ENCODE measurements around the gene FYN.

Gene FYN

GRCh38 chr6:111710911-111711310 lies 162.3 kb downstream of the FYN start:
- DNase-seq (ENCODE audit: low spot score): no peak

- no peak for DNase-seq (ENCODE audit: low spot score)
These were observed 162.8 kb downstream of the FYN start for GRCh38 chr6:111710439-111710838.

GRCh38 chr6:111709615-111710398 lies 163.4 kb downstream of the FYN start:
- peak; percentile 63 for DNase-seq (ENCODE audit: low spot score)

GRCh38 chr6:111709201-111709600 lies 164.1 kb downstream of the FYN start:
- no peak for DNase-seq (ENCODE audit: low spot score)

GRCh38 chr6:111707773-111708172 lies 165.5 kb downstream of the FYN start:
- DNase-seq (ENCODE audit: low spot score): no peak

GRCh38 chr6:111706841-111707391 lies 166.3 kb downstream of the FYN start:
- no peak for DNase-seq (ENCODE audit: low spot score)

- DNase-seq (ENCODE audit: low spot score): no peak
These were observed 169.5 kb downstream of the FYN start for GRCh38 chr6:111703723-111704122.

- no peak for DNase-seq (ENCODE audit: low spot score)
These were observed 171.0 kb downstream of the FYN start for GRCh38 chr6:111702268-111702667.

- DNase-seq (ENCODE audit: low spot score): no peak
These were observed 172.1 kb downstream of the FYN start for GRCh38 chr6:111701146-111701545.

GRCh38 chr6:111700135-111700690 lies 173.0 kb downstream of the FYN start:
- DNase-seq (ENCODE audit: low spot score): no peak

- no peak for DNase-seq (ENCODE audit: low spot score)
These were observed 174.1 kb downstream of the FYN start for GRCh38 chr6:111699123-111699522.

- DNase-seq (ENCODE audit: low spot score): no peak
These were observed 176.4 kb downstream of the FYN start for GRCh38 chr6:111696814-111697213.

GRCh38 chr6:111692327-111693164 lies 180.7 kb downstream of the FYN start:
- DNase-seq (ENCODE audit: low spot score): no peak

GRCh38 chr6:111691345-111692225 lies 181.7 kb downstream of the FYN start:
- peak; percentile 50 for DNase-seq (ENCODE audit: low spot score)

- no peak for DNase-seq (ENCODE audit: low spot score)
These were observed 183.3 kb downstream of the FYN start for GRCh38 chr6:111689946-111690345.

GRCh38 chr6:111689419-111689818 lies 183.8 kb downstream of the FYN start:
- DNase-seq (ENCODE audit: low spot score): no peak

- no peak for DNase-seq (ENCODE audit: low spot score)
These were observed 184.9 kb downstream of the FYN start for GRCh38 chr6:111688331-111688730.

- no peak for DNase-seq (ENCODE audit: low spot score)
These were observed 185.6 kb downstream of the FYN start for GRCh38 chr6:111687652-111688051.

GRCh38 chr6:111686932-111687266 lies 186.4 kb downstream of the FYN start:
- no peak for DNase-seq (ENCODE audit: low spot score)

- DNase-seq (ENCODE audit: low spot score): no peak
These were observed 186.9 kb downstream of the FYN start for GRCh38 chr6:111686249-111686931.

- DNase-seq (ENCODE audit: low spot score): no peak
These were observed 187.7 kb downstream of the FYN start for GRCh38 chr6:111685526-111685925.

Data from SK-N-DZ (cell line).